ENCODE data around the gene WFDC12.
"Not testable (repeated sequence)": the region's sequence is repeated elsewhere in the genome, so short reads cannot be mapped to it uniquely, and the experiment has no call there.

The WFDC12 gene, protein sequence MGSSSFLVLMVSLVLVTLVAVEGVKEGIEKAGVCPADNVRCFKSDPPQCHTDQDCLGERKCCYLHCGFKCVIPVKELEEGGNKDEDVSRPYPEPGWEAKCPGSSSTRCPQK

DNA sequence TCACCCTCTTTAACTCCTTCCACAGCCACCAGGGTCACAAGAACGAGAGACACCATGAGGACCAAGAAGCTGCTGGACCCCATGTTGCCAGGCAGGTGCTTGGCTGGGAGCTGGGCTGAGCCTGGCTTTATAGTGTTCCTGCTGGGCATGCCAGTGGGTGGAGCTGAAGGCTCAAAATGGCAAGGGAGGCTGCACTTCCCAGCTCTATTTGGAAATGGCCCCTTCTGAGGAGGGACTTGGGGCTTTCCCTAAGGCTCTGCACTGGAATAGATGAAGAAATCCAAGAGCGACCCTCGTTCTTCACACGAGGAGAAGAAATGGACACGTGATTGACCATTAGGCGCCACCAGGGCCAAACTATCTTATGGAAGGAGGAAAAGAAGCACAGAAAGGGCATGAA, at the start of gene WFDC12:
Gene WFDC12, minus strand, starts transcription at position 101 of the 400 bp plus-strand sequence. Its CDS starts 18 bp downstream, at position 83.
- no peak for DNase-seq (ENCODE audit: low read depth)

DNA sequence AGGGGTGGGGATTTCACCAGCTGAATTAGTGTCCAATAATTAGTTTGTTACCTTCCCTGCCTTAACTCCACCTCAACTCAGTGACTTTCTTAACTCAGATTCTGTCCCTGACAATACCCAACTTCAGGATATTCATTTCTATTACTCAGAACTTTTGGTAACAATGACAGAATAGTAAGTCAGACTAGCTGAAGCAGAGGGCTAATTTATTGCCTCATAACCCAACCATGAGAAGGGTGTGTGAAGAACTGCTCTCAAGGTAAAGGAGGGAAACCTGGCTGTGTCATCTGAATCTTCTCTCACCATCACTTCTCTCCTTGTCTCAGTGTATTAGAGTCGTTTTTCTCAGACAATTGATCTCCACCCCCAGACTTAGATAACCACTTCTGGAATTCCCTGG, 49.3 kb upstream of the WFDC12 start:
- DNase-seq (ENCODE audit: low read depth) = no peak

DNA sequence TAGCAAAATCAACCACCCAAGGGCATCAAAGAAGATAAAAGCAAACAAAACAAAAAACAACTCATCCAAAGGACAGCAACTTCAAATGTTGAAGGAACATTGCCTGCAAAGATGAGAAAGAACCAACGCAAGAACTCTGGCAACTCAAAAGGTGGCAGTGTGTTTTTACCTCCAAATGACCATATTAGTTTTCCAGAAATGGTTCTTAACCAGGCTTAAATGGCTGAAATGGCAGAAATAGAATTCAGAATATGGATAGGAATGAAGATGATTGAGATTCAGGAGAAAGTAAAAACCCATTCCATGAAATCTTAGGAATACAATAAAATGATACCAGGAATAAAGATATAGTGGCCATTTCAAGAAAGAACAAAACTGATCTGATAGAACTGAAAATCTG, 40.6 kb upstream of the WFDC12 start:
- DNase-seq (ENCODE audit: low read depth) = no peak

DNA sequence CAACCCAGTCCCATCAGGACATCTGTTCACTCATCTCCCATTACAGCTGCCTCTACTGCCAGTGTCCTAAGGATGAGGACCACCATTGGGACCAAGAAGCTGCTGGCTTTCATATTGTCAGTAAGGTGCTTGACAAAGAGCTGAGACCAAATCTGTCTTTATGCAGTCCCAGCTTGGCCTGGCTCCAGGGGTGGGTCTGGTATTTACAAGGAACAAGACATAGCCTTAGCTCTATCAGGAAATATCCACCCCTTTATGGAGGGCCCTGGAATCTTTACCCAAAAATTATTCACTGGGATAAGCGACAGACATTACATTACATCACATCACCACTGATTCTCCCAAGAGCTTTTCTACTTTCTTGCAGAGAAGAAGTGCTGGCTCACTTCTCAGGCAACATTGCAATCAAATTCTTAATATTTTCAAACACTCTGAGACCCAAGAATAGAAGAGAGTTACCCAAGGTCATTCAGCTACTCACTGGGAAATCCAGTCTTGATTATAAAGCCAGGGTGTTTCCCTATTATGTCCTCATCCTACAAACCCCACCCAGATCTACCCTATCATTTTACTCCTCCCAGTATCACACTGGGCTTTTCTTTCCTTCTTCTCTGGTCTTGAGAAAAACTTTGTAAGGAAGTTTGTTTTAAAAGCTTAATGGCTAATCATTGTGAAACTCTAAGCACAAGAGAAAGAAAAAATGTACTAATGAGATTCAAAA, 39.0 kb upstream of the WFDC12 start:
- DNase-seq (ENCODE audit: low read depth) = no peak

DNA sequence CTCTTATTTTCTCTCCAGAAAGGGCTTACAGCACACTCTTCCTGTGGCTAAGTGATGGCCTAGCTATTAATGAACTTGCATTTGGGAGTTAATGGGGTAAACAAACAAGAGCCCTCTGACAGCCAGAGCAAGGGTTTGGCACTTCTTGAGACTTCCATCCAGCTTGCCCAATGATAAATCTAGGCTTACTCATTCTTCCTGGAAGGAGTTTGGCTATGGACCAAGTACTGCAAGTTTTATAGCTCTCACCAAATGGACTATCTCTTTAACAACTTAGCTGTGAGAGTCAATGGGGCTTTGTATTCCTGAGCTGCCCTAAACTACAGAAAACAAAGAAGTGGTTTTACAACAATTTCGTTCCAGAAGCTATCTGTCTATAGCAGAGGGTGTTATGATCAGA, 33.7 kb upstream of the WFDC12 start:
- no peak for DNase-seq (ENCODE audit: low read depth)

DNA sequence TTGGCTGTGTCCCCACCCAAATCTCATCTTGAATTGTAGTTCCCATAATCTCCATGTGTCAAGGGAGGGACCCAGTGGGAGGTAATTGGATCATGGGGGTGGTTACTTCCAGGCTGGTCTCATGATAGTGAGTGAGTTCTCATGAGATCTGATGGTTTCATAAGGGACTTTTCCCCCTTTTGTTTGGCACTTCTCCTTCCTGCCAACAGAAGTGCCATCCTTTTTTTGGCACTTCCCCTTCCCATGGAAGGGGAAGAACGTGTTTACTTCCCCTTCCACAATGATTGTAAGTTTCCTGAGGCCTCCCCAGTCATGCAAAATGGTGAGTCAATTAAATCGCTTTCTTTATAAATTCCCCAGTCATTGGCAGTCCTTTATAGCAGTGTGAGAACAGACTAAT, 32.4 kb upstream of the WFDC12 start:
- DNase-seq (ENCODE audit: low read depth) = no peak

DNA sequence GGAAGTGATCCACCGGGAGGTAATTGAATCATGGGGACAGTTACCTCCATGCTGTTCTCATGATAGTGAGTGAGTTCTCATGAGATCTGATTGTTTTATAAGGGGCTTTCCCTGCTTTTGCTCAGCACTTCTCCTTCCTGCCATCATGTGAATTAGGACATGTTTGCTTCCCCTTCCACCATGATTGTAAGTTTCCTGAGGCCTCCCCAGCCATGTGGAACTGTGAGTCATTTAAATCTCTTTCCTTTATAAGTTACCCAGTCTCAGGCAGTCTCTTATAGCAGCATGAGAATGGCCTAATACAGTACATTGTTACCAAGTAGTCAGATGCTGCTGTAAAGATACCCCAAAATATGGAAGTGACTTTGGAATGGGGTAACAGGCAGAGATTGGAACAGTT, 30.5 kb upstream of the WFDC12 start:
- not testable (repeated sequence) for DNase-seq (ENCODE audit: low read depth)

DNA sequence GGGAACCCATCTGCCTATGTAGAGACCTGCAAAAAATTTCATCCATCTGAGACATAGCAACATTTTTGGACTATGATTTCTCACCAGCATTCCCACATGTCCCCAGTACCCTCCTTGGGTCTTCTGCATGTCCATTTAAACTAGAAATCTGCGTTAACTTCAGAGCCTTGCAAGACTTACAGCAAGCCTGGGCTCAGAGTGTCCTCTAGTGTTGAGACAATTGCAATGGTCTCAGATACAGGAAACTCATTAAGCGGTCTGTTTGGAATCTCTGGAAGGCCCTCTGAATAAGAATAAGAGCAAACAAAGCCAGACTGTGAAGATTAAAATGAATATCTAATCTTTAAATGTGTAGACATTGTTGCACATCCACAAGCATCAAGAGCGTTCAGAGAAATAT, 29.9 kb upstream of the WFDC12 start:
- DNase-seq (ENCODE audit: low read depth) = no peak

DNA sequence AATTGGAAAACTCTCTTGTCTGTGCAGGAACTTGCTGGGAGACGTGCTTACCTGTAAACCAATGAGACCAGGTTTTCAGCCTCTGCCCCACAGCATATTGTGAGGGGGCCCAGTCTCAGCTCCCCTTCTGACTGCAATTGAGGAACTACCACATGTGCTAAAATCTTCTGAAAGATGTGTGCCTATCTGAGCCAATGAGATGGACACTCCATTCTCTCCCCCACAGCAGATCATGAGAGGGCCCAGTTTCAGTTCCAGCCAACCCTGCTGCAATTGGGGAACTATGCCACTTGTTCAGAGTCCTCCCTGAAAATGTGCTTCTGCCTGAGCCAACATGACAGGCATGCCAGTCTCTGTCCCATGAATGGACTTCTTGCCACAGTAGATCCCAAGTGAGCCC, 29.5 kb upstream of the WFDC12 start:
- DNase-seq (ENCODE audit: low read depth) = no peak

DNA sequence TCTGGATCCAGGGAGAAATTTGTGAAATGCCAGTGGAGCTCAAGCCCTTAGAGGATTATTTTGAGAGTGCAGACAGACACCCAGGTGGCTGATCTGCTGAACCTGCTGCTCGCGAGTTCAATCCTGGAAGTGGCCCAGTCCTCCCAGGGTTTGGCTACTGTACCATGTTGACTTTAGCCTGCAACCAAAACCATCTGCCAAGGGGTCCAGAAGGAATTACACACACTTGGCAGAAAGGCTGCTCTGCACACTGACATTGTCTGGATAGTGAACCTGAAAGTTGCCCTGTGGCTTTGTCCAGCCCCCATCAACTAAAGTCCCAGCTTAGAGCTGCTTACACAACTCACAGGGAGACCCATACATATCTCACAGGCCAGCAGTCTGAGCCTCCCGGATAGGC, 28.9 kb upstream of the WFDC12 start:
- no peak for DNase-seq (ENCODE audit: low read depth)

DNA sequence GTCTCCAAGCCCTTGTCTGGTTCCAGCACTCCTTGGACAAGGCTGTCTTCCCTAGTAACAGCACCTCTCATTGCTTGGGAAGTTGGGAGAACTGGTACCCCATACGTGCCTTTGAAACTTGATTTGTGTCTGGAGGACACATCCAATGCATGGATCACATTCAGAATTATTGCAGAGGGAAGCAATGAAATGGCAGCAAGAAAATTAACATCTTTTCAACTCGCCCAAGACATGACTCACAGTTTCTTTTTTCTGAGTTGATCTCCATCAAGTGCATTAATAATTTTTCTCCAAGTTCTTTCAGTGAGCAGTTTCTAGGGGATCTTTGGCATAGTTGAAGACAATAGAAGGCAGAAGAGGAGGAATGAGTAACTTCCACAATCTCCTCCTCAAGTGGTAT, 28.1 kb upstream of the WFDC12 start:
- no peak for DNase-seq (ENCODE audit: low read depth)

DNA sequence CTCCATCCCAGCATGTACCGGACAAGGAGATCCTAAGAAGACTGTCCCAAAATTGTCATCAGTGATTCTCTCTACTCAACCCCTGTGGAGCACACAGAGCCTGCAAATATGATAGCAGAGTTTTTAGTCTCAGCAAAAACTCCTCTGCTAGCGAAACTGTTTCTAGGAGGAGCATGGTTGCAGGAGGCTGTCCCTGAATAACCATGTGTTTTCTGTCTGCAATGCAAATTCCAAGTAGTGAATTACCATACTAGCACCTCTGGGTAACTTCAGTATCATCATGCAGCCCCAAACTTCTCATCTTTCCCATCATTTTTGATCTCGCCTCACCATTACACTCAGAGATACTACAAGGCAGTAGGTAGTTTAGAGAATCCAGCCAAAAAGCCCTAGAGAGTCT, 24.8 kb upstream of the WFDC12 start:
- no peak for DNase-seq (ENCODE audit: low read depth)

DNA sequence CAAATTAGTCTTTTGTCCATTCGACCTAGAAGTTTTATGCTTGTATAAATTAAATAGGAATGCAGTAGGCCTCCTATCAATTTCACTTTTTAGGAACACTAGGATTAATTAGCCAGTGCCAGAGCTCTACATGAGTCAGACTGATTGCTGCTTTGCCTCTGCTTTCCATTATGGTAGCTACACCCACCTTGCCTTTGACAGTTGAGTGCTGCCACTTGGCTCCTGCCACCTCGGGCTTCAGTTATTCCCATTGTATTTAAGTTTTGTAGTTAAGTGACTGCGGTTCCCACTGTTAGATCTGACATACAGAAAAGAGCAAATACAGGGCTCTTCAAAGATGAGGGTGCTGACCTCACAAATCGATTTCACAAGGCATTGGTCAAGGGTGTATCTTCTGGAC, 16.6 kb upstream of the WFDC12 start:
- no peak for DNase-seq (ENCODE audit: low read depth)

DNA sequence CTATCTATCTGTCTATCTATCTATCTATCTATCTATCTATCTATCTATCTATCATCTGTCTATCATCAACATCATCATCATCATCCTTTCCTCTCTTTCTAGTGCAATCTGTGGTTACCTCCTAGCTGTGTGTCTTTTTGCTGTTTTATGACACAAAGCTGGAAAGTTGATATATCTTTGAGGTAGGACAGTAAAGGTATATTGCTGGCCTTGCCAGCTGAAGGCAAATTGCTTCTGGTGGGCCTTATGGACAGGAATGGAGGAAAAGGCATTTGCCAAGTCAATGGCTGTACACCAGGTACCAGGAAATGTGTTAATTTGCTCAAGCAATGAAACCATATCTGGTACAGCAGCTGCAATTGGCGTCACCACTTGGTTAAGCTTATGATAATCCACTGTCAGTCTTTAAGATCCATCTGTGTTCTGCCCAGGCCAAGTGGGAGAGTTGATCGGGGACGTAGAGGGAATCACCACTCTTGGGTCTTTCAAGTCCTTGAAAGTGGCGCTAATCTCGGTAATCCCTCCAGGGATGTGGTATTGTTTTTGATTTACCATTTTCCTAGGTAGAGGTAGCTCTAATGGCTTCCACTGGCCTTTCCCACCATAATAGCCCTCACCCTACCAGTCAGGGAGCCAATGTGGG, 15.6 kb upstream of the WFDC12 start:
- DNase-seq (ENCODE audit: low read depth) = not testable (repeated sequence)

DNA sequence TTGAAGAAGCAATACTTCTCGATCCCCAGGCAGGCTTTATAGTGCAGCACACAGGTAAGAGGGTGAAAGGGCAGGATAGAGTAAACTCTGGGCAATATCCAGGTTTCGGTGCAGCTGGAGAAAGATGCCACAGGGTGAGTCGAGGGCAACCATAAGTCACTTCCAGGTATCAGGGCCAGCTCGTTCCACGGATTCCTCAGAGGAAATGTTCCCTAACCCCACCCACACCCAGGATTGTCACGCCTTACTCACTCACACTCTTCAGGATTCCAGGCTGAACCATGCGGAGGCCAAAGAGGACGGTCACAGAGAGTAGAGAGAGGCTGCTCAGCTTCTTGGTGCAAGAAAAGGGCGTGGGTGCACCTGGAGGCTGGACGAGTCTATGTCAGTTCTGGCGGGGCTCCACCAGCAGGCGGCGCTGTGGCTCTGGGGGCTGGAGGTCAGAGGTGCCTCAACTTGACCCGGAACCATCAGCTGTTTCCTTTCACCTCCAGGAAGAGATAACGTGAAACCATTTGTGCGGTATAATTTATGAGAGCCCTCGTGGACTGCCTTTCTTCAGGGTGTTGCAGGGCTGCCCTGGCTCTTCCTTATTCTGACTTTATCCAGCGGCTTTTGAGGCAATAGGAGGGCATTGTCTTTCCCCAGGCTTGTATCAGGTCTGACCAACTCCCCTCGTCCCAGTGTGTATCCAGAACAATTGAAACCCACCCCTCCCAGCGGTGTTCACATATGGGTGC, 14.5 kb upstream of the WFDC12 start:
- DNase-seq (ENCODE audit: low read depth) = peak; percentile 21

DNA sequence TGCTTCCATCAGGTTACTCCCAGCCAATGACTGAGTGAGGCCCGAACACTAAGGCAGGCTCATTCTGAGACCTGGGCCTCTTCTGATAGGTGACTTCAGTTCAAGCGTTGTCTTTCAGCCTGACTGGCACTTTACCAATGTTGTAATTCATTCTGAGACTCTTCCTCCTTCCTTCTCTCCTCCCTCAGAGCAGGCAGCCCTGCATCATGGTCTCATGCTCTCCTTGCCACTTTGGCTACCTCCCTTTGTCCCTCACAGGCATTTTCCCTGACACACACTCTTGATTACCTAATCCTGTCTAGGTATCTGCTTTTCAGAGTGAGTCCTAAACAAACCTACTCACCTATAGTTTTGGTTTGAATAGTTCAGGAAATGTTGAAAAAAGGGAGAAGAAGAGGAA, 12.6 kb upstream of the WFDC12 start:
- no peak for DNase-seq (ENCODE audit: low read depth)

DNA sequence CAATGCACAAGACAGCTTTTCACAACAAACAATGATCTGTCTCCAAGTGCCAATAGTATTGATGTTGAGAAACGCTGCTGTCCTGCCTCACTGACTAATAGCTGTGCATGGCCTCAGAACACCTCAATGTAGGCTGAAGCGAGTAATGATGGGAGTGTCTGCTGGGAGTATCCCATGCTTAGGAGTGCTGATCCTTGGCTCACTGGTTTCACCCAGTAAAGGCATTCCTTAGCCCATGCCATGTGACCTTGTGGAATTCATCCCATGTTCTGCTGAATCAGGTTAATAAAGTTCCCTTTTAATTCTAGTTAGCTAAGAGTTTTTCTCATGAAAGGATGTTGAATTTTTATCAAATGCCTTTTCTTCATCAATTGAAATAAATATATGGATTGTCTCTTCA, 3.8 kb upstream of the WFDC12 start:
- DNase-seq (ENCODE audit: low read depth) = no peak

DNA sequence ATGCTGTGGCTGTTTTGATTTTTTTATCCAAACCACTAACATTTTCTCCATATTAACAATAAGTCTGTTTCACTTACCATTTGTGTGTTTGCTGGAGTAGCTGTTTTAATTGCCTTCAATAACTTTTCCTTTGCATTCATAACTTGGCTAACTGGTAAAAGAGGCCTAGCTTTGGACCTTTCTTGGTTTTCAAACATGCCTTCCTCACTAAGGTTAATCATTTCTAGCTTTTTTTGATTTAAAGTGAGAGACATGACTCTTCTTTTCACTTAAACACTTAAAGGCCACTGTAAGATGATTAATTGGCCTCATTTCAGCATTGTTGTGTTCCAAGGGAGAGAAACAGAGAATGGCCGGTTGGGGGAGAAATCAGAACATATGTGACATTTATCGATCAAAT, 2.9 kb downstream of the WFDC12 start:
- DNase-seq (ENCODE audit: low read depth) = no peak

DNA sequence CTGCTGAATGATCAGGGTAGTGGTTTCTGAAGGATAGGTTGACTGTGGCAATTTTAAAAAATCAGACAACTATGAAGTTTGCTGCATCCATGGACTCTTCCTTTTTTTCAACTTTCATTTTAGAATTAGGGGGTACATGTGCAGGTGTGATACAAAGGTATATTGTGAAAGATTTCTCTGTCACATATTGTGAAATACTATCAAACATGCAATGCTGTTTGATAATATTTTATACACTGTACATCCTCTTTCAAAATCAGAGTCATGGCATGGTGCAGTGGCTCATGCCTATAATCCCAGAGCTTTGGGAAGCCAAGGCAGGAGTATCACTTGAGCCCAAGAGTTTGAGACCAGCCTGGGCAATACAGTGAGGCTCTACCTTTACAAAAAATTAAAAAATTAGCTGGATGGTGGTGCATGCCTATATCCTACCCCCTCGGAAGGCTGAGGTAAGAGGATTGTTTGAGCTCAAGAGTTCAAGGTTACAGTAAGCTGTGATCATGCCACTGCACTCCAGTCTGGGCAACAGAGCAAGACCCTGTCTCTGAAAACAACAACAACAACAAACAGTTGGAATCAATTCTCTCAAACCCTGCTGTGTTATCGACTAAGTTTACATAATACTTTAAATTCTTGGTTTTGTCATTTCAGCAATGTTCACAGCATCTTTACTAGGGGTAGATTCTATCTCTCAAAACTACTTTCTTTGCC, 4.6 kb downstream of the WFDC12 start:
- no peak for DNase-seq (ENCODE audit: low read depth)

DNA sequence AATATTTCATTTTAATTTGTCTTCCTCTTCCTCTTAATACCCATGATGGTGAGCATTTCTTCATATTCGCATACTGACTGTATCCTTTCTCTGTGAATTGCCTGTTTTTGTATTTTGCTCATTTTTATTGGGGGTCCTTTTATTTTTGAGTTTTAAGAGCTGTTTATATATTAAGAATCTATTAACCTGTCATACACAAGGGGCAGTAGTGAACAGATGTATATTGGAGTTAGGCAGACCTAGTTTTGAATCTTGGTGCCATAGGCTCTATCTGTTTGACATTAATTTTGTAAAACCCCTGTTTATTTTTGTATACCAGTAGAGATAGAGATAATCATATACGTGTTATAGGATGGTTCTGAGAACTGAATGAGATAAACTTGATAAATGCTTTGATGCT, 6.2 kb downstream of the WFDC12 start:
- no peak for DNase-seq (ENCODE audit: low read depth)

DNA sequence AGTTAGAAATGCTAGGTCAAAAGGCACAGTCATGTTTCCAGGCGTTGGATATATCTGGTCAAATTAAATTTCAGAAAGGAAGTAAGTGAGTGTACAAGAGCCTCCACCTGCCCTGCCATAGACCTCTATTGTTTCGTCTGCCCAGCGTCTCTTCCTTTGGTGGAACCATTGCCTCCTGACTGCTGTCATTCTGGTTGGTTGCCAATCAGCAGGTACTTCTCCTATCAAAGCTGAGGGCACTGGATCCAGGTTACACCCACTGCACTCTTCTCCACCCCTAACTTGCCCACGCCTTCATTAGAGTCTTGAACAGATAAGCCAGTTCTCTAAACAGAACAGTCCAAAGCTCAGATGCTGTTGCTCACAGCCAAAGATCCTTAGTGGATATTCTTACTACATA, 6.7 kb downstream of the WFDC12 start:
- DNase-seq (ENCODE audit: low read depth) = no peak

DNA sequence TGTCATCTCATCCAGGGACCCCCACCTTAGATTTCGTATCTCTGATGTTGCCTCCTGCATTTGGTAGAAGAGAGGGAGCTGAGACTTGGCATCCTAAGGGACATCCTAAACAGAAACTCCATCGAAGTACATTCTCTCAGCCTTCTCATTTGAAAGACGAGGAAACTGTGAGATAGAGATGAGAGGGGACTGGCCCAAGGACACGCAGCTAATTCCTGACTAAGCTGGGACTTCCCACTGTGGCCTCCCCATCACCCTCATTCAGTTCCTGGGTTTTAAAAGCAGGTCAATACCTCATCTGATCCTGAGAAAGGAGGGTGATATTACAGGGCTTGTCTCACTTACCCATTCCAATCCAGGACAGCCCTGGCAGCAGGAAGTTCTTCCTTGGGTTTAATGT, 8.4 kb downstream of the WFDC12 start:
- DNase-seq (ENCODE audit: low read depth) = no peak

DNA sequence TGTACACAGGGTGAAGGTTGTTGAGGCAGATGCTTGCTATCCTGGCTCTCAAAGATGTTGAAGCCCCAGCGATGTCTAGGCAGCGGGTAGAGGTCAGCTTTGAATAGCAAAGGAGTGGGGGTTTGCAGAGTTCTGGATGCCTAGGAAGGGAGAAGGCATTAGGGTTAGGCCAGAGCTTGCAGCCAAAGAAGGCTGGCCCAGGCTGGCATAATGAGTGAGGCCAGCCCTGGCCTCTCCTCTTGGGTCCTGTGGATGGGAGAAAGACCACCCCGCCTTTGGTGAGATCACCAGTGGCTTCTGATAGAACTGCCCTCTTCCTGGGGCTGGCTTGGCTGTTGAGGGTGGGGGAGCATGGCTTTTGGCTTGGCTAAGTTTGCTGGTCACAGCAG, 8.9 kb downstream of the WFDC12 start:
- no peak for DNase-seq (ENCODE audit: low read depth)

Data from CMK (cell line).